Esophagus squamous epithelium (tissue), 4 donors: ENCODE data around the gene SMIM5.

Experiments
- CTCF ChIP-seq, 6 experiments: fragments of 450-650 bp in 4 of 6; fragments of 200-600 bp in 2 of 6; sonication (generic) in 2 of 6; IDR thresholded peaks; one replicate each; pipeline ENCODE4 v1.5.1; 2016 to 2019; ENCODE audit warnings: antibody characterized with exemption in 6 of 6, mild to moderate bottlenecking in 4 of 6, moderate library complexity in 4 of 6
- POLR2A ChIP-seq, 4 donors: fragments of 450-650 bp; IDR thresholded peaks; one replicate each; pipeline ENCODE4 v1.6.1; 2017; ENCODE audit warnings: antibody characterized with exemption in 4 of 4, mild to moderate bottlenecking in 4 of 4, moderate library complexity in 3 of 4

- TF ChIP-seq CTCF (IDR thresholded peaks at IDR 0.05) (no peak), POLR2A (IDR thresholded peaks at IDR 0.05) (no peak)
Measured at GRCh38 chr17:75665981-75666380, 32.7 kb downstream of the SMIM5 start.
